Activated T-helper 1 cell treated with anti-CD3 and anti-CD28 coated beads, Interleukin-12 subunit alpha, Interleukin-12 subunit beta, Interleukin-2, Interleukin-4 antibody, amounts not matched to agents 30 ng/mL and 10 ng/mL and 1 ng/mL, durations not matched to agents 14 hours and 24 hours and 36 hours (primary cell): Measurements from ENCODE around the gene PDGFD. TPM values are rescaled to one million over a fixed set of nuclear protein-coding genes. Genes with fewer than 3 reads are reported as not detected.

ENCODE experiments used
- DNase-seq: peaks from one replicate; pipeline ENCODE4 v3.0.0; 2021; ENCODE audit warnings: low spot score
- H3K27ac Mint-ChIP-seq: one replicate; pipeline ENCODE4 v1.8.0; 2021; ENCODE audit warnings: mild to moderate bottlenecking, mixed read lengths
- H3K27me3 Mint-ChIP-seq: one replicate; pipeline ENCODE4 v1.8.0; 2022; ENCODE audit warnings: mild to moderate bottlenecking, moderate library complexity, mixed read lengths; ENCODE audit not compliant: insufficient read depth
- H3K36me3 Mint-ChIP-seq: one replicate; pipeline ENCODE4 v1.8.0; 2021; ENCODE audit warnings: low read depth, mixed read lengths
- H3K4me1 Mint-ChIP-seq: one replicate; pipeline ENCODE4 v1.8.0; 2021; ENCODE audit warnings: low read depth, mixed read lengths
- H3K4me3 Mint-ChIP-seq: one replicate; pipeline ENCODE4 v1.8.0; 2021; ENCODE audit warnings: mild to moderate bottlenecking, moderate library complexity, mixed read lengths
- H3K9me3 Mint-ChIP-seq: one replicate; pipeline ENCODE4 v1.8.0; 2021; ENCODE audit warnings: mixed read lengths
- intact Hi-C: fragments of 100-400 bp; cut with micrococcal nuclease; formaldehyde crosslinking; loops from one replicate; pipeline ENCODE4 v1.15.1; 2024
- total RNA-seq: library from RNA; stranded (reverse); gene quantifications from 2 replicates; pipeline ENCODE4 v1.2.3, GENCODE V29; 2022

The PDGFD gene
- total RNA-seq, 1 donor from 2014 or later, result not detected

- no peak for DNase-seq
- Mint-ChIP-seq H3K27ac (no peak overlapping the region), H3K36me3 (no peaks in the 10 kb centered on the region), H3K27me3 (no peaks in the 10 kb centered on the region), H3K4me1 (peaks cover 7% of the 10 kb centered on the region), H3K4me3 (no peak overlapping the region), H3K9me3 (peaks cover 19% of the 10 kb centered on the region)
- intact Hi-C loops, result no loop called here
Measured at GRCh38 chr11:103910721-103911120, 253.2 kb downstream of the PDGFD start.

DNA sequence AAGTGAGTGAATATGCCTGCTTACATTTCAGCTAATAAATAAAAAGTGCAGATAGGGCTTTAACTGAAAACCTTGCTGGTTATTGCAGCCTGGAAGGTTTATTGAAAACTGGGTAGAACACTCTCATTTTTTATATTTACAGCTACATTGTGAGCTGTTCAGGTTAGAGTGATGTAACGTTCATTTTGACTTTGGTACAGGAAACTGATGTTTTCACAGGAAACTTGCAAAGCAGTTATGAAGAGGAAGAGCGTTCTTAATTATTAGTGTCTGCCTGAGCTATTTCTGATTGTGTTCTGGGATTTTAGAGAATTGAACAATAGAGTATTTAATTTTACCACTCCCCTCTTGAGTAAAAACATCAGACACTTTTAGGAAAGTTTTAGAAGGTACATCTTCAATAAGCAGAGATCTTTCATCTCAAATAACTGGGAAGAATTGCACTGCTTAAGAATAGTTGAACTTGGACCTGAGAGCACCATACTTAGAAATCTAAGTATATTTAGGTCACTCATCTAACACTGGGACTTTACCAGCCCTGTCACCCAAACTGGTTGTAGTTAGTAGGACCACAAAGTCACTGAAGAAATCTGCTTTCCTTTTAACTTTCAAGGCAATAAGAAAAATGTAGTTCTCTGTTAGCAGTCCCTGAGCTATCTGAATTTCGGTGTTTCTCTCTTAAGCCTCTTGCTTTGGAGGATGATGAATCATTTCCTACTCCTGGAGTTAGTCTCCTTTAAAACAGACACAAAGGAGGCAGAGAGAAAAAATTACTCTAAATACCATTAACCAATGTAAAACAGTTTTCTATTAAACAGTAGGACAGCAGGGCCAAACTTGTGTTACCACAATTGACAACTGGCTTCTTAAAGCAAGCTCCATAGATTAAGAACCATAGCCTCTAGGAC is 256.1 kb downstream of the PDGFD start:
- intact Hi-C loops, result no loop called here
- DNase-seq, result no peak
- Mint-ChIP-seq H3K9me3 (peaks cover 11% of the 10 kb centered on the region), H3K27ac (no peak overlapping the region), H3K27me3 (no peaks in the 10 kb centered on the region), H3K36me3 (no peaks in the 10 kb centered on the region), H3K4me3 (no peak overlapping the region), H3K4me1 (peaks cover 7% of the 10 kb centered on the region)

DNA sequence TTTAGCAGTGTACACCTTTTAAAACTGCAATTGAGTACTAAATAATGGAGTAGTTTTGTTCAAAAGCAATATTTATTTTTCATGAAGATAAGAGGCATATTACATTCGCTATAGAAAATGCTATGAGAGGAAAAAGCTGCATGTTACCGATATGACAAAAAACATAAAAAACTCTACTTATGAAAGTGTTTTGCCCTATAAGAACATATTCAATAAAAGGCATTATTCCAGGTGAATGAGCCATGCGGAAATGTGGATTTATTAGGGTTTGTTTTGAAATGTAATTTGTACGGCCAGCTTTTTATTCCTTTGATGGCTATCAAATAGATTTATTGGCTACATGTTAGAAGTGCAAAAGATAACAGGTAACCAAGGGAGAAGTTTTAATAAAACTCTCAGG is 256.8 kb downstream of the PDGFD start:
- intact Hi-C loops, result no loop called here
- H3K9me3 Mint-ChIP-seq, result peaks cover 7% of the 10 kb centered on the region
- DNase-seq, result no peak
- H3K27me3 Mint-ChIP-seq, result no peaks in the 10 kb centered on the region
- H3K36me3 Mint-ChIP-seq, result no peaks in the 10 kb centered on the region
- H3K4me1 Mint-ChIP-seq, result peaks cover 7% of the 10 kb centered on the region
- H3K27ac Mint-ChIP-seq, result no peak overlapping the region
- no peak overlapping the region for H3K4me3 Mint-ChIP-seq

GRCh38 chr11:103906291-103906867 is 257.6 kb downstream of the PDGFD start:
- Mint-ChIP-seq H3K4me1 (peaks cover 7% of the 10 kb centered on the region), H3K36me3 (no peaks in the 10 kb centered on the region), H3K9me3 (no peaks in the 10 kb centered on the region), H3K4me3 (no peak overlapping the region), H3K27ac (no peak overlapping the region), H3K27me3 (no peaks in the 10 kb centered on the region)
- intact Hi-C loops, result no loop called here
- no peak for DNase-seq

GRCh38 chr11:103904324-103904667 is 259.7 kb downstream of the PDGFD start:
- Mint-ChIP-seq H3K4me1 (peaks cover 7% of the 10 kb centered on the region), H3K9me3 (no peaks in the 10 kb centered on the region), H3K4me3 (no peak overlapping the region), H3K27me3 (no peaks in the 10 kb centered on the region), H3K27ac (no peak overlapping the region), H3K36me3 (no peaks in the 10 kb centered on the region)
- intact Hi-C loops, result no loop called here
- DNase-seq, result no peak

DNA sequence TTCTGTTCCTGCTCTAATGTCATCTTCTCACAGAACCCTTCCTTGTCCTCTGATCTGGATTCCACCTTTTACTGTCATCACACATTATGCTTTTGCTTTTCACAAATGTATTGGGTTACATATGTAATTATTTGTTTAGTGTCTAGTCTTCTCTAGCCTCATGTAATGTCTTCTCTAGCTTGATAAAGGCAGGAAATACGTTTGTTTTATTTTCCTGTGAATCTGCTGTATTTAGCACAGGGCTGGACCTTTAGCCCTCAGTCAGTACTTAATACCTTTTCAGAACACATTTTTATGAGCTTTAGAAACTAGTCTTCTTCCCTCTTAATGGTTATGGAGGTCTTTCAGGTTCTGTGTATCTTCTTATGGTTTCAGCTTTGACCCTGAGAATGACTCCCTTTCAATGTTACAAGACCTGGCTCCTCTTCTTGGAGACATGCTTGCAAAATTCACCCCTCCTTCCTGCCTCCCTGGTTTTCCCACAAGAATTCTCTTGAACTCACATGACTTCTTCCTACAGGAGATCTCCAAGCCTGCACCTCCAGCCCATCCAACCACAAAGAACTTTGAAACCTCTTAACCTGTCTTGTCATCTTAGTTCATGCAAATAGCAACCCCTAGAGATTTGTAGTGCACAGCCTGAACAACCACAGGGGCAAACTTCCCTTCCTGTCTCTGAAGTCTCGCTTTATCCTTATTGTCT is 260.2 kb downstream of the PDGFD start:
- intact Hi-C loops, result no loop called here
- DNase-seq, result no peak

GRCh38 chr11:103902994-103903393 is 261.0 kb downstream of the PDGFD start:
- no peaks in the 10 kb centered on the region for H3K27me3 Mint-ChIP-seq
- intact Hi-C loops, result no loop called here
- H3K36me3 Mint-ChIP-seq, result no peaks in the 10 kb centered on the region
- H3K27ac Mint-ChIP-seq, result no peak overlapping the region
- H3K4me3 Mint-ChIP-seq, result no peak overlapping the region
- no peaks in the 10 kb centered on the region for H3K9me3 Mint-ChIP-seq
- DNase-seq, result no peak
- H3K4me1 Mint-ChIP-seq, result peaks cover 7% of the 10 kb centered on the region

More for the DNA sequence above, 260.2 kb downstream of the PDGFD start:
- H3K4me3 Mint-ChIP-seq, result no peak overlapping the region
- no peaks in the 10 kb centered on the region for H3K27me3 Mint-ChIP-seq
- no peak overlapping the region for H3K27ac Mint-ChIP-seq
- peaks cover 7% of the 10 kb centered on the region for H3K4me1 Mint-ChIP-seq
- H3K9me3 Mint-ChIP-seq, result no peaks in the 10 kb centered on the region
- H3K36me3 Mint-ChIP-seq, result no peaks in the 10 kb centered on the region

- intact Hi-C loops, result no loop called here
- DNase-seq, result no peak
- Mint-ChIP-seq H3K27me3 (no peaks in the 10 kb centered on the region), H3K36me3 (no peaks in the 10 kb centered on the region), H3K9me3 (no peaks in the 10 kb centered on the region), H3K27ac (no peak overlapping the region), H3K4me1 (no peaks in the 10 kb centered on the region), H3K4me3 (no peak overlapping the region)
Measured at GRCh38 chr11:103901656-103902055, 262.3 kb downstream of the PDGFD start.

DNA sequence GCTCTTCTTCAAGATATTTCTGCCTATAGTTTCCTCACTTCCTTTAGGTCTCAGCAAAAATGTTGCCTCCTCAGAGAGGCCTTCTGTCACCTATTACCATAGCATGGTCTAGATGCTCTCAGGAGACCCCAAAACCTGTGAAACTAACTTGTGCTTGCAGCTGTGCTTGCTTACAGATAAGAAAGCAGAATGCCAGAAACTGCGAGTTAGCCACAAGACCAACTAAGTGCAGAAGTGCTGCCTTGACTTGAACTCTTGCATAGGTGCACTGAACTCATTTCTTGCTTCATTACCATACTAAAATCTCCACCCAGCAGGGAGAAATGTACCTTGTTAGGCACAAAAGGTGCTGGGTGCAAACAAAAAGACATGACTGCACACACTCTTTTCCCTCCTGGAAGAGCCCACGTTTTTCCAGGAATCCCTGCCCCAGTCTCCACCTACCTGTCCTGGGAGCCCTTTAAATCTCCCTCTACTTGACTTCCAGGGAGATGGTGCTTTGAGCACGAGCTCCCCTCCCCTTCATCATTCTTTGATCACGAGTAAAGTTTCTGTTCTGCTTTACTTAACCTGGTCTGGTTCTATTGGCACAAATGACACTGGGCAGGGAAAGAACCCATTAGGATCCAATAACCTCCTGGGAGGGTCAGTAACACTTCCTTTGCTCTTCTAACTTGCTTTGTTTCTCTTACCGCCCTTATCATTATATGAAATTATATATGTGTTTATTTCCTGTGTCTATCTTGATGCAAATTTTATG is 265.2 kb downstream of the PDGFD start:
- H3K4me3 Mint-ChIP-seq, result no peak overlapping the region
- H3K9me3 Mint-ChIP-seq, result no peaks in the 10 kb centered on the region
- intact Hi-C loops, result no loop called here
- no peak overlapping the region for H3K27ac Mint-ChIP-seq
- no peaks in the 10 kb centered on the region for H3K27me3 Mint-ChIP-seq
- no peaks in the 10 kb centered on the region for H3K36me3 Mint-ChIP-seq
- H3K4me1 Mint-ChIP-seq, result no peaks in the 10 kb centered on the region
- DNase-seq, result no peak

- H3K4me3 Mint-ChIP-seq, result no peak overlapping the region
- no peak overlapping the region for H3K27ac Mint-ChIP-seq
- no peaks in the 10 kb centered on the region for H3K27me3 Mint-ChIP-seq
- no peaks in the 10 kb centered on the region for H3K36me3 Mint-ChIP-seq
- H3K4me1 Mint-ChIP-seq, result no peaks in the 10 kb centered on the region
- no peaks in the 10 kb centered on the region for H3K9me3 Mint-ChIP-seq
- intact Hi-C loops, result no loop called here
- no peak for DNase-seq
Measured at GRCh38 chr11:103898065-103898464, 265.9 kb downstream of the PDGFD start.

DNA sequence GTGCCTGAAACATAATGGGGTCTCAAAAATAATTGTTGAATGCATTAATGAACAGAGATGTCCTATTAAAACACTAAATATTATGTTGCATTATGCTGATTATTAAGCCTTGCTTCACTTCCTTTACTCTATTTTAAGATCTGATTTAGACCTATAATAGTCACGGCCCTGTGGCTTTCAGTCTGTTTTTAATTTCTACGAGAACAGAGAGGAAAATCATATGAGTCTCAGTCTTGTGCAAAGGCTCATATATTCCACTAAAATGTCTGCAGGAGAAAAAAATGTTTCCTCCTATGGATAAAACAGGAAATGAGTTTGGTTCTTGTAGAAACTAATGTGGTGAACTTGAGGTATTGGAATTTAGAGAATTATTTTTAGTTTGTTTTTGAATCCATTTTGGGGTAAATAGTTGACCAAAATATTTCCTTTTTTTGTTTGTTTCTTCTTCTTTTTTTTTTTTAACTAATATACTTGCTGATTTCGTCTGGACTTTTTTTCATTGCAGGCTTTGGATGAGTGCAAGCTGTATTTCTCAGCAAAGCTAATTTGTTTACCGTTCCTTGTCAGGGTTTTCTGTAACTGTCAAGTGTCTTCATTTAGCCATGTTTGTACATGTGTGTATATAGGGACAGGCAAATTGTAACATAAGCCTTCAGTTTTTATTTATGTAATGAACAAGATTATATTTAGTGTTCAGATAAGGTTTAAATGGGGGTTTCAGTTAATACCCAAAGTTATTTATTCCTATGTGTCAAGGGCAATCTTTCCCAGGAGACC is 266.6 kb downstream of the PDGFD start:
- no peaks in the 10 kb centered on the region for H3K36me3 Mint-ChIP-seq
- no peak for DNase-seq
- no peaks in the 10 kb centered on the region for H3K4me1 Mint-ChIP-seq
- H3K4me3 Mint-ChIP-seq, result no peak overlapping the region
- H3K27me3 Mint-ChIP-seq, result no peaks in the 10 kb centered on the region
- intact Hi-C loops, result no loop called here
- H3K9me3 Mint-ChIP-seq, result no peaks in the 10 kb centered on the region
- H3K27ac Mint-ChIP-seq, result no peak overlapping the region

DNA sequence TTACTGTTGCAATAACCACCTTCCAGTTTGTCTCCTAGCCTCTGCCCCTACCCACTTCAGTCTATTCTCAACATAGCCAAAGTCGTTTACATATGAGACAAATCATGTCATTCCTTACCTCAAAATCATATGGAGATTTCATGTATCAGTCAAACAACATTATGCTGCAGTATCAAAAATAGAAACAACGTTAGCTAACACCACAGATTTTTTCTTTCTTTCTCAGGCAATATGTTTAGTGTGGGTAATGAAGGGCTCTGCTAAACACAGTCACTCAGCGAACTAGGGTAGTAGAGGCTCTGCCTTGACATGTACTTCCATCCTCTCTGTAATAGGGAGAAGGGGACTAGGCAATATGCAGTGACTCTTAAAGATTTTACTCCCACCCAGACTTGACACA is 268.8 kb downstream of the PDGFD start:
- no peak overlapping the region for H3K27ac Mint-ChIP-seq
- no peaks in the 10 kb centered on the region for H3K27me3 Mint-ChIP-seq
- H3K4me3 Mint-ChIP-seq, result no peak overlapping the region
- intact Hi-C loops, result no loop called here
- no peaks in the 10 kb centered on the region for H3K36me3 Mint-ChIP-seq
- DNase-seq, result no peak
- no peaks in the 10 kb centered on the region for H3K4me1 Mint-ChIP-seq
- H3K9me3 Mint-ChIP-seq, result peaks cover 3% of the 10 kb centered on the region
